Stromal cell of bone marrow (primary cell): ENCODE results near the gene HCLS1.
"Not testable (repeated sequence)": the region's sequence is repeated elsewhere in the genome, so short reads cannot be mapped to it uniquely, and the experiment has no call there.

Experiments used
- DNase-seq: peaks from one replicate; pipeline ENCODE4 v3.0.0-alpha.2; 2012; ENCODE audit warnings: low read depth

Gene HCLS1, protein sequence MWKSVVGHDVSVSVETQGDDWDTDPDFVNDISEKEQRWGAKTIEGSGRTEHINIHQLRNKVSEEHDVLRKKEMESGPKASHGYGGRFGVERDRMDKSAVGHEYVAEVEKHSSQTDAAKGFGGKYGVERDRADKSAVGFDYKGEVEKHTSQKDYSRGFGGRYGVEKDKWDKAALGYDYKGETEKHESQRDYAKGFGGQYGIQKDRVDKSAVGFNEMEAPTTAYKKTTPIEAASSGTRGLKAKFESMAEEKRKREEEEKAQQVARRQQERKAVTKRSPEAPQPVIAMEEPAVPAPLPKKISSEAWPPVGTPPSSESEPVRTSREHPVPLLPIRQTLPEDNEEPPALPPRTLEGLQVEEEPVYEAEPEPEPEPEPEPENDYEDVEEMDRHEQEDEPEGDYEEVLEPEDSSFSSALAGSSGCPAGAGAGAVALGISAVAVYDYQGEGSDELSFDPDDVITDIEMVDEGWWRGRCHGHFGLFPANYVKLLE

DNA sequence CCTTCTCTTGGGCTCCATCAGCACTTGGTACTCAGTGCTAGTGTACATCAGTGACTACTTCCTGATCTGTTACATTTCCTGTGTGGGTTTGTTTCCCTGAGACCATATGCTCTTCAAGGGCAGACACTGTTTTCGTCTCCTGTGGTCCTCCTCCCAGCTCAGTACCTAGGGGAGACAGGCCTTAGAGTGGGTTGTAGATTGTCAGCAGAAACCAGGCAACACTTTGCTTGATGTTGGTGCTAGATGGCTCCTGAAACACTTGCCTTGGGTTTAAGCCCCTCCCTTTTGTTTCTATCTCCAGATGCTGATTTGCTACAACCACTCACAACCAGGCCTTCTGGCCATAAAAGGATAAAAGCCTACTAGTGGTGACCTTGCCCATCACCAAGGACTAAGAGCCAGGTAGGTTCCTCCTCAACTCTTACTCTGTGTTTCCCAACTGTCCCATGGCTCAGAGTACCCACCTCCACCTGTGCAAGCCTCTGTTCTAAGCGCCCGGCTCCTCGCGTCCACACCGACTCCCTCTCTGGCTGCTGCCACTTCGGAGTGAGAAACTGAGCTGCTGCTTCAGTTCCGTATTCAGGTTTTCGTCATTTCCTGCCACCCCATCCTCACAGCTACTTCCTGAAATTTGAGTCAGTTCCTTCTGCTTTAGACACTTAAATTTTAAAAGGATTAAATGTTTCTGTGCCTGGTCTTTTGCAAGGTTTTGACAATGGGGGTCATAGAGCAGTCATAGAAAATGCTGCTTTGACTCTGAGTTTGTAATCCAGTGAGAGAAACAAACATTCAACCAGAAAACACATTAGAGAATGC, at the start of gene HCLS1:
Gene HCLS1 (minus strand): TSS at position 548 of the 816 bp plus-strand sequence. CDS start 2,556 bp downstream, outside the sequence.
- DNase-seq = no peak

DNA sequence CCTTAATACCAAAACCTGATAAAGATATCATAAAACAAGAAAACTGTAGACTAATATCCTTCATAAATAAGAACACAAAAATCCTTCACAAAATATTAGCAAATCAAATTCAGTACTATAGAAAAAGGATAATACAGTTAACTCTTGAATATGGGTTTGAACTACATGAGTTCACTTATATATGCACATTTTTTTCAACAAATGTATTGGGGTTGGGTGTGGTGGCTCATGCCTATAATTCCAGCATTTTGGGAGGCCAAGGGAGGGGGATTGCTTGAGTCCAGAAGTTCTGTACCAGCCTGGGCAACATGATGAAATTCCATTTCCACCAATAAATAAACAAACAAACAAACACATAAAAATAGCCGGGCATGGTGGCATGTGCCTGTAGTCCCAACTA, 49.6 kb upstream of the HCLS1 start:
- no peak for DNase-seq

- no peak for DNase-seq
Observed at GRCh38 chr3:121707531-121708273, 47.0 kb upstream of the HCLS1 start.

GRCh38 chr3:121705541-121705940, 44.8 kb upstream of the HCLS1 start:
- DNase-seq = no peak

DNA sequence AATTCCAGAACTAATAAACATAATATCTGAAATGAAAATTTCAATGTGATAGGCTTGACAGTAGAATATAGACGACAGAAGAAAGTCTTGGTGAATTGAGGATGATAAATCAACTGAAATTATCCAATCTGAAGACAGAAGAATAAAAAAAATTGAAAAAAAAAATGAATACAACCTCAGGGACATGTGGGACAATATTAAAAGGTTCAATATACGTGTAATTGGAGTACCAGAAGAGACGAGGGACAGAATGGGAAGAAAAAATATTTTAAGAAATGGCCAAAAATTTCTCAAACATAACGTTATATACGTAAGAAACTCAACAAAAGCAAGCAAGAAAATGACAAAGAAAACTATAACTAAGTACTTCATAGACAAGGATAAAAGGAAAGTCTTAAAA, 43.3 kb upstream of the HCLS1 start:
- no peak for DNase-seq

GRCh38 chr3:121698901-121699300, 38.2 kb upstream of the HCLS1 start:
- DNase-seq = no peak

- DNase-seq = no peak
Observed at GRCh38 chr3:121698476-121698875, 37.8 kb upstream of the HCLS1 start.

GRCh38 chr3:121696186-121696585, 35.5 kb upstream of the HCLS1 start:
- no peak for DNase-seq

- DNase-seq = no peak
Observed at GRCh38 chr3:121692010-121692699, 31.5 kb upstream of the HCLS1 start.

DNA sequence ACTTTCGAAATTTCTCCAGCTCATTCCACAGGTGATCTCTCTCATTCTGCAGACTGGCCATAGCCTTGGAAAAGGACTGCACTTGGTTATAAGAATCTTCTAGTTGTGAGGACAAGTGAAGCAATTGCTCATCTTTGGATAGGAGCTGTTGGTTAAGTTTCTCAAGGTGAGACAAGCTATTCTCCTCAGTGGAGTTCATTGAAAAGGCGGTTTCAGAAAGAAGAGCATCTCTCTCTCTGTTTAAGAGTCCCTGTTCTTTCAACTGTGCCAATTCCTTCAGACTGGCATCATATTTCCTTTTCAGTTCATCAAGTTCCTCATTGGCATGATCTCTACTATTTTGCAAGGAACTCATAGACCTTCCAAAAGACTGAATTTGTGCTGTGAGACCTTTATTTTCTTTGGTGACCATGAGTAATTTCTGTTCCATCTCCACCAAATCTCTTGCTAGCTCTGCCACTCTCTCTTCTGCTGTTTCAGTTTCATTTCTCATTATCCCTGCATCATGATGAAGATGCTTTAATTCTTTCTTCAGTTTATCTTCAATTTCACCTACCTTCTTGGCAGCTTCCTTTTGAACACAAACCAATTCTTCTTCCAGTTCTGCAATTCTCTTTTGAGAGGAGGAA, 30.2 kb upstream of the HCLS1 start:
- DNase-seq = no peak

GRCh38 chr3:121688747-121689146, 28.0 kb upstream of the HCLS1 start:
- DNase-seq = not testable (repeated sequence)

GRCh38 chr3:121681792-121682191, 21.1 kb upstream of the HCLS1 start:
- no peak for DNase-seq

DNA sequence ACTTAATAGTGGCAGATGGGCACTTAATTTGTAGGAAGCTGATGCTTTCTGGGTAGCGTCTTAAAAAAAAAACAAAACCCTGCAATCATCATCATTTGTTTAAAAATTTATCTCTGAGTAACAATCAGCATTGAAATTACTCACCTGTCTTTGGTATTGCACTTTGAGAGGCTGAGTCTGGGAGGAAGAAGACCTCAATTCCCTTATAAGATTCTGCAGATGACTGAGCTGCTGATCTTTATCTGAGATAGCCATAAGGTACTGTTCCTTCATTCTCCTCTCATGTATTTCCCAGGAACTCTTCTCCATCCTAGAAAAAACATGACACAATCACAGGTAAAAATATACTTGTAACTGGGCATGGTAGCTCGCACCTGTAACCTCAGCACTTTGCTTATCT, 16.4 kb upstream of the HCLS1 start:
- no peak for DNase-seq

DNA sequence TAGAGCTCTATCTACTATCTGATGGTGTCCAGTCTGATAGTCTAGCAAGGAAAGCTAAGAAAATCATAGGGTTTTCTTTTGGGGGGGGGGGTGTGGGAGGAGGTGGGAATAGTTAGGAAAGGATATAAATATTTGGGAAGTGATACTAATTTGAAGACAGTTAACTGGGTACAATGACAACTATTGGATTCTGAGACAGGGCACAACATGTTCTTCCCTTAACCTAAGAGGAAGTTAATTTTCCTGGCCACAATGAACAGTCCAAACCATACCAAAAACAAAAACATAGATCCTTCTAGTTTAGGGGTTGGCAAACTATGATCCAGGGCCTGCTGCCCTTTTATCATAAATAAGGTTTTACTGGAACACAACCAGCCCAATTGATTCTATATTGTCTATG, 10.0 kb upstream of the HCLS1 start:
- no peak for DNase-seq

- DNase-seq = no peak
Observed at GRCh38 chr3:121667333-121667732, 6.6 kb upstream of the HCLS1 start.

DNA sequence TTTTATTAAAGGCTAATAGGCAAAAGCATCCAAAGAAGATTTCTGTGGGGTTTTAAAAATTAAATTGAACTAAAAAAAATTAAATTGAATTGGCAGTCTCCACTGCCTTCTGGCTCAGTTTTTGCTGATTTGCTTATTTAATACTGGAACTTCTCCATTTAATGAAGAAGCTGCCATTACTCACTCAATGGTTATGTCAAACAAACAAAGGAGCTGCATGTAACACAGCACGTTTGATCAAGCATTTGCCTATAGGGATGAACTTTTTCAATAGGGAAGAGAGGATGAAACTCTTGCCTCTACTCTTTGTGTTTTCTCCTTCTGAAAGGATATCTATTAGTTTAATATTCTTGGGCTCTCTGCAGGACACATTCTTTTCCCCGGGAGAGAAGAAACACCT, 4.8 kb upstream of the HCLS1 start:
- no peak for DNase-seq

GRCh38 chr3:121663171-121663847, 2.6 kb upstream of the HCLS1 start:
- no peak for DNase-seq

DNA sequence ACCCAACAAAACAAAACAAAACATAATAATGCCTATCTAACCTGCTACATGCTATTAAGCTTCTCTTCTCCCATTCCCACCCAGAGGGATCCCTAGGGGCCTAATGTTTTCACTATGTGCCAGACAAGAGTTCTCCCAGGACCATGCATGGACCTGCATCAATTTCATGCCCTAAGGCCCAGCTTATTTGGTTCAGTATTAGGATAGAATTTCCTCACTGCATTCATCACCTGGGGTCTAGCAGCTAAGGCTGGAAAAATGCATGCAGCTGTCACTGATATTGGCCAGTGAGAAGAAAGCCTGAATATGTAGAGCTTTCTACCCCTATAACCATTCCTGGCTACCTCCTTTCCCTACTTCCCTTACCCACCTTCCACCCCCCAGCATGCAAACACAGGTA, 2.0 kb upstream of the HCLS1 start:
- no peak for DNase-seq

- no peak for DNase-seq
Observed at GRCh38 chr3:121661376-121661775, 673 bp upstream of the HCLS1 start.

DNA sequence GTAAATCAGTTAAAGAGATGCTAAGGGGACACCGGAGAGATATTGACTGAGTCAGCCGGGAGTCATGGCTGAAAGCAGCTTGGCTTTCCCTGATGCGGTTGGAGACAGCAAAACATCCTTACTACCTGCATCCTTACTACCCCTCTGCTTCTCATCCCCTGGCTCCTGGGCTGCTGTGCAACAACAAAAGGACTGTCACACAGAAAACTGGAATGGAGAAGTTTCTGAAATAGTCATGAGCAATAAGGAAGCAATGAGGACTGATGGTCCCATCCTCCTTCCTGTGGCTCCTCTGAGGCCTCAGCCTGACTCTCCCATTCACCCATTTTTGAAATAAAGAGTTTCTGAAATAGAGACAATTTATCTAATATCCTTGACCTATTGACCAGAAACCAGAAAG, 1.1 kb downstream of the HCLS1 start:
- no peak for DNase-seq
